Right kidney (tissue), 9 donors: ENCODE measurements around the gene BTNL3.
"Not testable (repeated sequence)": the region's sequence is repeated elsewhere in the genome, so short reads cannot be mapped to it uniquely, and the experiment has no call there.

Experiments used
- DNase-seq: peaks from one replicate; pipeline ENCODE4 v3.0.0-alpha.2; 2016
- long read RNA-seq, 8 donors: transcript quantifications; one replicate each; lab custom pipeline, GENCODE V29; 2026

BTNL3 gene
- long read RNA-seq, donor 1, result 0 reads
- long read RNA-seq, donor 2, result 0 reads
- long read RNA-seq, donor 3, result 0 reads
- long read RNA-seq, donor 4, result 0 reads
- long read RNA-seq, donor 5, result 0 reads
- long read RNA-seq, donor 6, result 0 reads
- long read RNA-seq, donor 7, result 0 reads
- long read RNA-seq, donor 8, result 0 reads

GRCh38 chr5:180988592-180988991 is at the start of gene BTNL3:
TSS of gene BTNL3 (plus strand) at chr5:180988846. CDS start at chr5:180989029, 183 bp downstream.
- no peak for DNase-seq

GRCh38 chr5:180950291-180950949 is 38.2 kb upstream of the BTNL3 start:
- no peak for DNase-seq

GRCh38 chr5:180959661-180960060 is 29.0 kb upstream of the BTNL3 start:
- DNase-seq, result no peak

GRCh38 chr5:180960209-180960608 is 28.4 kb upstream of the BTNL3 start:
- no peak for DNase-seq

GRCh38 chr5:180969406-180969805 is 19.2 kb upstream of the BTNL3 start:
- no peak for DNase-seq

GRCh38 chr5:180970336-180970735 is 18.3 kb upstream of the BTNL3 start:
- DNase-seq, result no peak

- DNase-seq, result no peak
Measured at GRCh38 chr5:180970875-180971274, 17.8 kb upstream of the BTNL3 start.

- no peak for DNase-seq
Measured at GRCh38 chr5:180974612-180975315, 13.9 kb upstream of the BTNL3 start.

GRCh38 chr5:180975338-180975737 is 13.3 kb upstream of the BTNL3 start:
- DNase-seq, result no peak

- DNase-seq, result no peak
Measured at GRCh38 chr5:180976518-180976917, 12.1 kb upstream of the BTNL3 start.

- DNase-seq, result no peak
Measured at GRCh38 chr5:180977852-180978251, 10.8 kb upstream of the BTNL3 start.

GRCh38 chr5:180982008-180982741 is 6.5 kb upstream of the BTNL3 start:
- DNase-seq, result no peak

- no peak for DNase-seq
Measured at GRCh38 chr5:180988016-180988415, 630 bp upstream of the BTNL3 start.

- no peak for DNase-seq
Measured at GRCh38 chr5:180990086-180990881, 1.6 kb downstream of the BTNL3 start.

- no peak for DNase-seq
Measured at GRCh38 chr5:180990882-180991242, 2.2 kb downstream of the BTNL3 start.

- DNase-seq, result no peak
Measured at GRCh38 chr5:181001947-181002346, 13.3 kb downstream of the BTNL3 start.

- no peak for DNase-seq
Measured at GRCh38 chr5:181005791-181006190, 17.1 kb downstream of the BTNL3 start.

GRCh38 chr5:181008136-181008535 is 19.5 kb downstream of the BTNL3 start:
- no peak for DNase-seq

- DNase-seq, result not testable (repeated sequence)
Measured at GRCh38 chr5:181010018-181010417, 21.4 kb downstream of the BTNL3 start.

GRCh38 chr5:181014654-181015053 is 26.0 kb downstream of the BTNL3 start:
- DNase-seq, result not testable (repeated sequence)

GRCh38 chr5:181017448-181017847 is 28.8 kb downstream of the BTNL3 start:
- not testable (repeated sequence) for DNase-seq

GRCh38 chr5:181020688-181021087 is 32.0 kb downstream of the BTNL3 start:
- no peak for DNase-seq
